NCI-H2107 (cell line): ENCODE data around the gene SCO2.
A peak's percentile ranks its signal among the peaks of the same experiment; 100 is the strongest.

Experiments
- DNase-seq: peaks from one replicate; lab custom pipeline; 2025; lab: John Stamatoyannopoulos, UW

Gene SCO2

GRCh38 chr22:50531962-50532674 is 6.7 kb upstream of the SCO2 start:
- no peak for DNase-seq

GRCh38 chr22:50531546-50531961 is 6.2 kb upstream of the SCO2 start:
- no peak for DNase-seq

GRCh38 chr22:50530877-50531545 is 5.6 kb upstream of the SCO2 start:
- no peak for DNase-seq

- no peak for DNase-seq
Measured at GRCh38 chr22:50530580-50530876, 5.1 kb upstream of the SCO2 start.

- no peak for DNase-seq
Measured at GRCh38 chr22:50529897-50530579, 4.6 kb upstream of the SCO2 start, which contains the start of gene TYMP. TYMP (minus strand) TSS chr22:50530012; CDS start chr22:50529709, 303 bp downstream.

GRCh38 chr22:50529416-50529896 is 4.1 kb upstream of the SCO2 start:
- DNase-seq = no peak

GRCh38 chr22:50528682-50529415 is 3.5 kb upstream of the SCO2 start:
- no peak for DNase-seq

- DNase-seq = no peak
Measured at GRCh38 chr22:50527921-50528681, 2.7 kb upstream of the SCO2 start.

- DNase-seq = no peak
Measured at GRCh38 chr22:50526834-50527801, 1.7 kb upstream of the SCO2 start.

GRCh38 chr22:50526108-50526833 is 873 bp upstream of the SCO2 start:
- DNase-seq = peak; percentile 41

- DNase-seq = no peak
Measured at GRCh38 chr22:50525858-50526107, 385 bp upstream of the SCO2 start.

GRCh38 chr22:50524676-50525103 is 708 bp downstream of the SCO2 start:
- no peak for DNase-seq

- no peak for DNase-seq
Measured at GRCh38 chr22:50523806-50524675, 1.4 kb downstream of the SCO2 start.

- no peak for DNase-seq
Measured at GRCh38 chr22:50523458-50523805, 2.0 kb downstream of the SCO2 start.

- no peak for DNase-seq
Measured at GRCh38 chr22:50522806-50523438, 2.5 kb downstream of the SCO2 start.

- no peak for DNase-seq
Measured at GRCh38 chr22:50522208-50522805, 3.1 kb downstream of the SCO2 start.

- DNase-seq = no peak
Measured at GRCh38 chr22:50521710-50522109, 3.7 kb downstream of the SCO2 start.

GRCh38 chr22:50520826-50521453 is 4.5 kb downstream of the SCO2 start:
- no peak for DNase-seq
